ENCODE data around the gene TRMT2B. TPM values are rescaled to one million over a fixed set of nuclear protein-coding genes. Genes with fewer than 3 reads are reported as not detected.

The TRMT2B gene
- total RNA-seq, 2 experiments from 2014 or later = 24.8 to 25.3 TPM

DNA sequence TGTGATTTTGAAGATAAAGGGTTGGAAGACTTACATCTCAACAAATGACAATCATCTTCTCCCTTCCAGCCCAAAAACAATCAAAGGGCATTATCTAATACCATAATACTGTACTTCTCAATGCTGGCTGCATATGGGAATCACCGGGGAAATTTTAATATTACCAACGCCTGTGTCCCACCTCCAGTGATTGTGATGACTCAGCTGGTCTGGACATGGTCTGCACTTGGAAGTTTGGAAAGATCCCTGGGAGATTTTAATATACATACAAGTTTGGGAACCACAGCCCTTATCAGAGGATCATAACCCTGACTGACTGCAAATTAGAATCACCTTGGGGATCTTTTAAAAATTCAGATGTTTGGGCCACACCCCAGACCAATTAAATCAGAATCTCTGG lies 52.5 kb downstream of the TRMT2B start:
- Histone ChIP-seq H3K9me2 (ENCODE audit: insufficient read depth, low read length) (no peaks in the 10 kb centered on the region), H3K36me3 (ENCODE audit: insufficient read depth, low read length) (no peaks in the 10 kb centered on the region), H3K4me2 (ENCODE audit: low read length) (no peak overlapping the region), H3K27ac (ENCODE audit: low read depth, low read length, poor library complexity, severe bottlenecking) (no peak overlapping the region), H4K20me1 (ENCODE audit: insufficient read depth, low read length) (no peaks in the 10 kb centered on the region), H3K79me2 (ENCODE audit: insufficient read depth, low read depth, low read length) (no peaks in the 10 kb centered on the region), H3K4me3 (ENCODE audit: low read depth, low read length, poor library complexity, severe bottlenecking) (no peak overlapping the region), H2AFZ (ENCODE audit: low read length) (no peak overlapping the region), H3K9me3 (ENCODE audit: low read length) (no peaks in the 10 kb centered on the region), H3K4me1 (ENCODE audit: insufficient read depth, low read length, poor library complexity, severe bottlenecking) (no peaks in the 10 kb centered on the region)
- no peak for DNase-seq (ENCODE audit: low spot score)
- ChIA-PET CTCF (ENCODE audit: unreplicated experiment) (no interaction called here), POLR2A (no interaction called here)
- BruUV-seq (replicated peaks) = no TSS peak
- intact Hi-C loops (cut with micrococcal nuclease; ENCODE audit: unreplicated experiment) = no loop called here
- TF ChIP-seq, protein P1, sequence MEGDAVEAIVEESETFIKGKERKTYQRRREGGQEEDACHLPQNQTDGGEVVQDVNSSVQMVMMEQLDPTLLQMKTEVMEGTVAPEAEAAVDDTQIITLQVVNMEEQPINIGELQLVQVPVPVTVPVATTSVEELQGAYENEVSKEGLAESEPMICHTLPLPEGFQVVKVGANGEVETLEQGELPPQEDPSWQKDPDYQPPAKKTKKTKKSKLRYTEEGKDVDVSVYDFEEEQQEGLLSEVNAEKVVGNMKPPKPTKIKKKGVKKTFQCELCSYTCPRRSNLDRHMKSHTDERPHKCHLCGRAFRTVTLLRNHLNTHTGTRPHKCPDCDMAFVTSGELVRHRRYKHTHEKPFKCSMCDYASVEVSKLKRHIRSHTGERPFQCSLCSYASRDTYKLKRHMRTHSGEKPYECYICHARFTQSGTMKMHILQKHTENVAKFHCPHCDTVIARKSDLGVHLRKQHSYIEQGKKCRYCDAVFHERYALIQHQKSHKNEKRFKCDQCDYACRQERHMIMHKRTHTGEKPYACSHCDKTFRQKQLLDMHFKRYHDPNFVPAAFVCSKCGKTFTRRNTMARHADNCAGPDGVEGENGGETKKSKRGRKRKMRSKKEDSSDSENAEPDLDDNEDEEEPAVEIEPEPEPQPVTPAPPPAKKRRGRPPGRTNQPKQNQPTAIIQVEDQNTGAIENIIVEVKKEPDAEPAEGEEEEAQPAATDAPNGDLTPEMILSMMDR (conservative IDR thresholded peaks at IDR 0.05; ENCODE audit: low read length) = no peak
- TF ChIP-seq EZH2phosphoT487 (IDR thresholded peaks at IDR 0.05; ENCODE audit: borderline replicate concordance, low read depth, low read length) = no peak

DNA sequence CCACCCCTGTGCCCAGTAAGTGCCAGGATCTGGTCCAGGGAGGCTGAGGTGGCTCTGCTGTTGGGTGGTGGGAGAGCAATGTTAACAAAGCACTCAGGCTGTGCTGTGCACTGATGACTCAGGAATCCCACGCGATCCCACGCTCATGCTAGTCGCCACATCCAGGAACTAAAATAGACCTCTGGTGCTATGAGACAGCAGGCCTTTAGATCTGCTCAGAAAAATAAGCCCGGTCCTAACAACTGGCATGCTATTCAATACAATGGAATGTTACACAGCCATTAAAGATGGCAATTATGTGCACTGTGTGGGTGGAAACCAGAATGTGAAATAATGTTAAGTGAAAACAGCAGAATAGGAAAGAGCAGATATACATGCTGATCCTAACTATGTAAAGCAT lies 56.4 kb downstream of the TRMT2B start:
- intact Hi-C loops (cut with micrococcal nuclease; ENCODE audit: unreplicated experiment) = no loop called here
- CTCF ChIA-PET (ENCODE audit: unreplicated experiment) = no interaction called here
- H3K27ac ChIP-seq (ENCODE audit: low read depth, low read length, poor library complexity, severe bottlenecking) = no peak overlapping the region

More for the DNA sequence above, 56.4 kb downstream of the TRMT2B start:
- Histone ChIP-seq H3K9me3 (ENCODE audit: low read length) (no peaks in the 10 kb centered on the region), H3K9me2 (ENCODE audit: insufficient read depth, low read length) (no peaks in the 10 kb centered on the region), H3K79me2 (ENCODE audit: insufficient read depth, low read depth, low read length) (no peaks in the 10 kb centered on the region), H2AFZ (ENCODE audit: low read length) (no peak overlapping the region), H3K4me1 (ENCODE audit: insufficient read depth, low read length, poor library complexity, severe bottlenecking) (no peaks in the 10 kb centered on the region), H3K4me3 (ENCODE audit: low read depth, low read length, poor library complexity, severe bottlenecking) (no peak overlapping the region), H4K20me1 (ENCODE audit: insufficient read depth, low read length) (no peaks in the 10 kb centered on the region), H3K4me2 (ENCODE audit: low read length) (no peak overlapping the region), H3K36me3 (ENCODE audit: insufficient read depth, low read length) (no peaks in the 10 kb centered on the region)
- POLR2A ChIA-PET = no interaction called here
- no peak for DNase-seq (ENCODE audit: low spot score)
- TF ChIP-seq, protein P1 (conservative IDR thresholded peaks at IDR 0.05; ENCODE audit: low read length) = no peak
- no peak for TF ChIP-seq EZH2phosphoT487 (IDR thresholded peaks at IDR 0.05; ENCODE audit: borderline replicate concordance, low read depth, low read length)
- no TSS peak for BruUV-seq (replicated peaks)

All from OCI-LY7 (cell line).